Endothelial cell of umbilical vein (primary cell): ENCODE measurements around the gene HDAC9.

ENCODE experiments used
- JUN ChIP-seq: IDR thresholded peaks from 2 replicates; pipeline ENCODE4 v1.6.1; 2011; ENCODE audit warnings: borderline replicate concordance, low read depth; ENCODE audit not compliant: insufficient read length, insufficient read depth
- POLR2A ChIP-seq: IDR thresholded peaks from 2 replicates; pipeline ENCODE4 v1.6.1; 2012; ENCODE audit warnings: low read depth, mild to moderate bottlenecking, control low read depth, low read length
- POLR2AphosphoS5 ChIP-seq: IDR thresholded peaks from 2 replicates; pipeline ENCODE4 v1.6.1; 2012; ENCODE audit warnings: low read depth, mild to moderate bottlenecking, control low read depth, low read length, moderate library complexity; ENCODE audit not compliant: insufficient read depth
- TF ChIP-seq, protein P1 (sequence below), 2 donors: IDR thresholded peaks; 1 replicate in 1 of 2; 2 replicates in 1 of 2; pipeline ENCODE4 v1.5.1; 2011; ENCODE audit warnings: low read length in 2 of 2, mild to moderate bottlenecking in 2 of 2, moderate library complexity in 2 of 2, control low read depth in 1 of 2, inconsistent platforms in 1 of 2, low read depth in 1 of 2; ENCODE audit not compliant: insufficient read depth in 1 of 2; ENCODE audit errors: extremely low read depth in 1 of 2
- TF ChIP-seq, protein P2 (sequence below): IDR thresholded peaks from 2 replicates; pipeline ENCODE4 v1.6.1; 2011; ENCODE audit not compliant: insufficient read depth, insufficient read length

DNA sequence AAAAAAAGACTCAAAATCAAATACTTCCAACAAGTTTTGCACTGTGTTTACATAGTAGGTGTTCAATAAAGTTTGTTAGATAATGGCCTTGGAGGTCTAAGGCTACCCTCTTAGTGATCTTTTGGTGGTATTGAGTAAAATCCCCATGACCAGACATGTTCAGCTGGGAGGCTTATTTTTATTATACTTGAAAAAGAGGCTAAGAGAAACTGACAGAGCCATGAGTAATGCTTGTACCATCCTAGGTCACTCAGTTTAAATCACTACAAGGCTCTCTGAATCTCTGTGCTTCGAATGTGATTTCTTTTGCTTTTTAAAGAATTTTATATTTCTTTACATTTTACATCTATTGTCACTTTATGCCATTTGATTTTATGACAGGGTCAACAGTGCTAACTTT, 531.3 kb downstream of the HDAC9 start:
- TF ChIP-seq POLR2A (no peak), POLR2AphosphoS5 (no peak), JUN (no peak)
- TF ChIP-seq, protein P1, sequence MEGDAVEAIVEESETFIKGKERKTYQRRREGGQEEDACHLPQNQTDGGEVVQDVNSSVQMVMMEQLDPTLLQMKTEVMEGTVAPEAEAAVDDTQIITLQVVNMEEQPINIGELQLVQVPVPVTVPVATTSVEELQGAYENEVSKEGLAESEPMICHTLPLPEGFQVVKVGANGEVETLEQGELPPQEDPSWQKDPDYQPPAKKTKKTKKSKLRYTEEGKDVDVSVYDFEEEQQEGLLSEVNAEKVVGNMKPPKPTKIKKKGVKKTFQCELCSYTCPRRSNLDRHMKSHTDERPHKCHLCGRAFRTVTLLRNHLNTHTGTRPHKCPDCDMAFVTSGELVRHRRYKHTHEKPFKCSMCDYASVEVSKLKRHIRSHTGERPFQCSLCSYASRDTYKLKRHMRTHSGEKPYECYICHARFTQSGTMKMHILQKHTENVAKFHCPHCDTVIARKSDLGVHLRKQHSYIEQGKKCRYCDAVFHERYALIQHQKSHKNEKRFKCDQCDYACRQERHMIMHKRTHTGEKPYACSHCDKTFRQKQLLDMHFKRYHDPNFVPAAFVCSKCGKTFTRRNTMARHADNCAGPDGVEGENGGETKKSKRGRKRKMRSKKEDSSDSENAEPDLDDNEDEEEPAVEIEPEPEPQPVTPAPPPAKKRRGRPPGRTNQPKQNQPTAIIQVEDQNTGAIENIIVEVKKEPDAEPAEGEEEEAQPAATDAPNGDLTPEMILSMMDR (IDR thresholded peaks at IDR 0.05; ENCODE audit: extremely low read depth in 1 of 2, insufficient read depth in 1 of 2, low read depth in 1 of 2, low read length in 2 of 2), result no peak
- TF ChIP-seq, protein P2, sequence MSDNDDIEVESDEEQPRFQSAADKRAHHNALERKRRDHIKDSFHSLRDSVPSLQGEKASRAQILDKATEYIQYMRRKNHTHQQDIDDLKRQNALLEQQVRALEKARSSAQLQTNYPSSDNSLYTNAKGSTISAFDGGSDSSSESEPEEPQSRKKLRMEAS, result no peak
